Stimulated activated CD8-positive, alpha-beta memory T cell treated with anti-CD3 and anti-CD28 coated beads, Interleukin-15, amount 100 ng/mL, for 24 hours (primary cell): ENCODE measurements around the gene C2CD2.
"Not testable (repeated sequence)": the region's sequence is repeated elsewhere in the genome, so short reads cannot be mapped to it uniquely, and the experiment has no call there.

ENCODE experiments used
- DNase-seq: peaks from one replicate; pipeline ENCODE4 v3.0.0-alpha.2; 2020; ENCODE audit warnings: low read depth

The C2CD2 gene

GRCh38 chr21:41953831-41954653 is at the start of gene C2CD2:
Gene C2CD2, minus strand, starts transcription at chr21:41954018. Its CDS starts 370 bp downstream, at chr21:41953648.
- DNase-seq, result no peak

GRCh38 chr21:42003051-42003461 is 49.2 kb upstream of the C2CD2 start:
- DNase-seq, result no peak

- no peak for DNase-seq
Measured at GRCh38 chr21:42002421-42002958, 48.7 kb upstream of the C2CD2 start.

GRCh38 chr21:42001781-42002180 is 48.0 kb upstream of the C2CD2 start:
- DNase-seq, result no peak

GRCh38 chr21:42000908-42001307 is 47.1 kb upstream of the C2CD2 start:
- DNase-seq, result no peak

- DNase-seq, result no peak
Measured at GRCh38 chr21:41997657-41998056, 43.8 kb upstream of the C2CD2 start.

- no peak for DNase-seq
Measured at GRCh38 chr21:41995577-41995976, 41.8 kb upstream of the C2CD2 start.

- DNase-seq, result not testable (repeated sequence)
Measured at GRCh38 chr21:41994613-41995012, 40.8 kb upstream of the C2CD2 start.

- DNase-seq, result no peak
Measured at GRCh38 chr21:41993744-41994143, 39.9 kb upstream of the C2CD2 start.

GRCh38 chr21:41992576-41992975 is 38.8 kb upstream of the C2CD2 start:
- no peak for DNase-seq

- DNase-seq, result no peak
Measured at GRCh38 chr21:41991659-41992058, 37.8 kb upstream of the C2CD2 start.

GRCh38 chr21:41989698-41990097 is 35.9 kb upstream of the C2CD2 start:
- DNase-seq, result no peak

- DNase-seq, result no peak
Measured at GRCh38 chr21:41987310-41987709, 33.5 kb upstream of the C2CD2 start.

GRCh38 chr21:41985662-41986416 is 32.0 kb upstream of the C2CD2 start:
- no peak for DNase-seq

GRCh38 chr21:41983229-41983628 is 29.4 kb upstream of the C2CD2 start:
- no peak for DNase-seq

- no peak for DNase-seq
Measured at GRCh38 chr21:41980561-41980960, 26.7 kb upstream of the C2CD2 start.

- DNase-seq, result no peak
Measured at GRCh38 chr21:41979751-41980369, 26.0 kb upstream of the C2CD2 start.

- DNase-seq, result no peak
Measured at GRCh38 chr21:41979335-41979734, 25.5 kb upstream of the C2CD2 start.

- no peak for DNase-seq
Measured at GRCh38 chr21:41977034-41977950, 23.5 kb upstream of the C2CD2 start.

GRCh38 chr21:41976611-41977010 is 22.8 kb upstream of the C2CD2 start:
- DNase-seq, result no peak
